Measurements from ENCODE around the gene GUCA2B.

The GUCA2B gene

DNA sequence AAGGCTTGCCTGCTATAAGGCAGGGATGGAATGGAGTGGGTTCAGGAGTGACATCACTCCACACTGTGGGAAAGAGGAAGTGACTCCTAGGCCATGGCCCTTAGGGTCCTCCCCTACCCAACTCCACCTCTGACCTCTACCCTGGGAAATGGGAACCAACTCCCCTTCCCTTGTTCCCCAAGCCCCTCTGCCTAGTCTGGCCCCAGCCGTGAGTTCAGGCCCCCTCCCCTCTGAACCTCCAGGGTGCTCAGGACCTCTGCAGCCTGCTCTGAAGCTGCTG, 15.1 kb downstream of the GUCA2B start:
- no peak for DNase-seq

DNA sequence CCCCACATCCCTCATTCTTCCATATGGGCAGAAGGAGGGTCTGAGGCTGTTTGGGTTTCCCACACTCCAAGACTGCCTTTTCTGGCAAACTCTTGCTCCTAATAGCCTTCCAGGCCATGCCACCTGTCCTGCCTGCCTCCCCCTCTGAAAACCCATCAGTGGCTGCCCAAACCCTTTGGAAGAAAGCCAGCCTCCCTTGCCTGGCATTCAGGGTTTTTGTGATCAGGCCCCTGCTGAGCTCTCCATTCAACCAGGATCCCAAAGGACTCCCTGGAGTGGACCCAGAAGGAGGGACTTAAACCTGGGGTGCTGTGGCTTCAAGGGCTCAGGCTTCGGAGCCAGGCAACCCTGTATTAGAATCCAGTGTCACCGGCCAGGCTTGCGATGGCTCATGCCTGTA, 15.6 kb downstream of the GUCA2B start:
- no peak for DNase-seq

DNA sequence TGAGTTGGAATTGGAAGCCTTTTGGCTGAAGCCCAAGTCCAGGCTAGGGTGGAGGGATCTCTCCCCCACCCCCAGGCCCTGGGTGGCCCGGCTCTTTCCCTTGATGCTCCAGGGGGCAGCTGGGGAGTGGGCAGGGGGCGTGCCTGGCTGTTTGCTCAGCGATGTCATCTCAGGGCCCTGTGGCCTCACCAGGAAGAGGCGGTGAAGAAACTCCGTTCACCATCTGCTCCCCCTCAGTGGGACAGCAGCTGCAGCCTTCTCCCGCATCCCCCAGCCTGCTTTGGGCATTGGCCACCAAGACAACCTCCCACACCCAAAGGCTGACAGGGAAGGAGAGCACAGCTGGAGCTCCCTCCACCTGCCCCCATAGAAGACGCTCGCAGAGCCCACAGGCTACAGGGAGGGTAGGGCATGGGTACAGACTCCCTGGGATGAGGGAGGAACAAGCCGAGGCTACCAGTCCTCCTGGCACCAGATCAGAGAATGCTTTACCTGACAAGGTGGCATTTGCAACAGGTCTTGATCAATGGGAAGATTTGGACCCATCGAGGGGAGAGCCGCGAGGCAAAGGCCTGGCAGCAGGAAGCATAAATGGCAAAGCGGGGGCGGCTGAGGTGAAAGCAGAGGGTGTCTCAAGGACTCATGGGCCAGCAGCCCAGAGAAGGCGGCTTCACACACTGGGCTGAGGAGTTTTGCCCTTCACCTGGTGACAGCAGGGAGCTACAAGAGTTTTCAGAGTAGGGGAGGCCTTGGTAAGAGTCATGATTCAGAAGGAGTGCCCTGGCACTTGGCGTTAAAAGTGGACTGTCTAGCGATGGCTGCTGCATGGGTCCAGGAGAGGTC, 17.8 kb downstream of the GUCA2B start:
- no peak for DNase-seq

- no peak for DNase-seq
Measured at GRCh38 chr1:42171679-42172266, 18.6 kb downstream of the GUCA2B start.

GRCh38 chr1:42172381-42173133, 19.3 kb downstream of the GUCA2B start:
- DNase-seq = no peak

DNA sequence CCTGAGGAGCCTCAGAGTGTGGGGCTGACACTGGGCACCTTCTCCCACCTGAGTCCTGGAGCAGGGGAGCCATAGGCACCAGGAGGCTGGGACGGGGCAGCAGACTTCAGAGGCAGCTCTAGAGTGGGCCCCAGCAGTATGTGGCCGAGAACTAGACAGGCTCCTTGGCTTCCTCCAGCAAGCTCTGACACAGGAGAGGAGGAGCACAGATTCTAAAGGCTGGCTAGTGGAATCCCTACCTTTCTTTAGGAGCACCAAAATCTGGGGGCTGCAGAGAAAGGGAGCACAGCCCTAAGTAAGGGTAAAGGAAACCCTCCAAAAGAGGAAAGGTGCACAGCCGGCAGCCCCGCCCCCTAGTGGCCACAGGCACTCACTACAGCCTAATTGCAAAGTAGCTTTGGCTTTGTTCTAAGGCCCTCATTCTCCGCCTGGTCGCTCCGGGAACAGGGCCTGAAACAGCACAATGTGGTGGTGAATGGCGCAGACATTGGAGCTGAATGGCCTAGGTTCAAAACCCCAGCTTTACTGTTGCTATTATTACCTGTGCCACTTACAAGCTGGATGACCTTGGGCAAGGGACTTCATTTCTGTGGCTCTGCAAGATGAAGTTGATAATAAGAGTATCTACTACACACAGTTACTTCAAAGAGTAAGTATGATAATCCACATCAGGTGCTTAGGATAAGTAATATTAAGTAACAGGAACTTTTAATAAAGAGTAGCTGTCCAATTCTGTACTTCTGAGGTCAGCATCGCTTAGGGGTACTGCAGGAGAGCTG, 20.1 kb downstream of the GUCA2B start:
- peak; percentile 8 to 19 for DNase-seq

GRCh38 chr1:42173961-42174735, 20.9 kb downstream of the GUCA2B start:
- DNase-seq = no peak

- DNase-seq = no peak
Measured at GRCh38 chr1:42175314-42176054, 22.3 kb downstream of the GUCA2B start.

DNA sequence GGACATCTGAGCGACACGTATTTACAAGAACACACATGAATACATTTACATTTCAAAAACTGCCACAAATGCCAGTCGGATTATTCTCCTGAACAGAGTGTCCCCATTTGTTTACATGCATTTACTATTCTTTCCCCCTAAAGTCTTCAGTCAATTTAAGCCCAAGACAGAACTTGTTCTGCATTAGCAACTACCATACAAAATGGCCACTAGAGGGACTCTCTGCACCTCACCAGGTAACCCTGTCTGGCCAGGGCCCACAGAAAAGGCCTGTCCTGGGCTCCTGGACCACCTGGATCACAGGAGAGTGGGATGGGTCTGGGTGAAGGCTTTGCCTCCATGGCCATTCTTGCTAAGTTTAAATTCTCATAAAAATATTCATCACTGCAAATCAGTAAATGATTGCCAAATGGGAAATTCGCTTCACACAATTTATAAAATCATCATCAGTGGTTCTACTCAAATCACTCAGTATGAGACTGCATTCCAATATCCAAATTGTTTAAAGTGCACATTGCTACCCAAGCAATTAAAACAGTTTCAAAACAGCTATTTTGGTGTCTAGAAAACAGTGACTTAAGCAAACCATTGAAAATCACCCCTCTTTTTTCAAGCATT, 23.8 kb downstream of the GUCA2B start:
- peak; percentile 9 to 36 for DNase-seq

DNA sequence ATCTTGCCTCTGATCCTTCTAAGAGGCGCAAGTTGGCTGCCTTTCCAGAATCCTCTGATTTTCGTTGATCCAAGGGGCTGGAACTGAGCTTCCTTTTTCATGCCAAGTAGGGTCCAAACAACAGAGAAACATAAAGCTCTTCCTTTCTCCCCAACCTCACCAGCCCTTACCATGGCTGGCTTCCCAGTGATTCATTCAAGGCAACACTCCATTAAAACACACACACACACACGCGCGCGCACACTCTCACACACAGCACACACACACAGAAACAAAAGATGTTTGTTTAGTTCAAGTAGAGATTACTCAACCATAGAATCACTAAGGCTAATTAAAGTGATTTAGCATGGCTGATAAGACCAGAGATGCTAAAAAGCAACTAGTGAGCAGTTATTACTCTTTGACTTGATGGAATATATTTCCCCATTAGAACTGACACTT, 24.4 kb downstream of the GUCA2B start:
- DNase-seq = no peak

DNA sequence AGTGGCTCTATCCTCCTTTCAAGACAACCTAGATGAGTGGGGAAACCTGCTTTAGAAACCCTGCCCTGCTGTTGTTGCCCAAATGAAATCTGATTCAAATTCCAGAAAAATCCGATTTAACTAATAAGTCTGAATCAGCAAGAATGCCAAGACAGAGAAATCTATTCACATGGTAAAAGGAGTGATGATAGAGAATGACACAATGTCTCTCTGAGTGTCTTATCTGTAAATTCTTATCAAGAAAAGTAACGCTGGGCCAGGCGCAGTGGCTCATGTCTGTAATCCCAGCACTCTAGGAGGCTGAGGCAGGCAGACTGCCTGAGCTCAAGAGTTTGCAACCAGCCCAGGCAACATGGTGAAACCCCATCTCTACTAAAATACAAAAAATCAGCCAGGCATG, 25.0 kb downstream of the GUCA2B start:
- no peak for DNase-seq

DNA sequence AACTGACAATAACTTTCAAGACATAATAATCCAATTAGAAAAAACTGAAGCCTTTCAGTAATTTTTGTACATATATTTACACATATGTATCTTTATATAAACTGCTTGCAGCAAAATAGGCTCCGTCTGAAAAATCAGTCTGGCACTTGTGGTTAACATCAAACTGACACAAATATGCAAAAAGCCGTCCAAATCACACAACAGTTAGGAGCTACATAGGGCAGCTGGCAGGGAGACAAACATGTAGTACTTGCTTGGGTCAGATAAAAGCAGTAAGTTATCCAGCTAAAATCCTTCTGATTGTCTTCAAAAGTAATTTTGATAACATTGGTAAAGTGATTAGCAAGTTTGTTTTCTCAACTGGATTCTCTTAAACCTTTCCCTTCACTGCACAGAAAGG, 26.1 kb downstream of the GUCA2B start:
- DNase-seq = no peak

- DNase-seq = no peak
Measured at GRCh38 chr1:42179900-42180329, 26.7 kb downstream of the GUCA2B start.

- no peak for DNase-seq
Measured at GRCh38 chr1:42181687-42182086, 28.5 kb downstream of the GUCA2B start.

- no peak for DNase-seq
Measured at GRCh38 chr1:42183210-42183956, 30.2 kb downstream of the GUCA2B start.

GRCh38 chr1:42183957-42184268, 30.7 kb downstream of the GUCA2B start:
- DNase-seq = no peak

DNA sequence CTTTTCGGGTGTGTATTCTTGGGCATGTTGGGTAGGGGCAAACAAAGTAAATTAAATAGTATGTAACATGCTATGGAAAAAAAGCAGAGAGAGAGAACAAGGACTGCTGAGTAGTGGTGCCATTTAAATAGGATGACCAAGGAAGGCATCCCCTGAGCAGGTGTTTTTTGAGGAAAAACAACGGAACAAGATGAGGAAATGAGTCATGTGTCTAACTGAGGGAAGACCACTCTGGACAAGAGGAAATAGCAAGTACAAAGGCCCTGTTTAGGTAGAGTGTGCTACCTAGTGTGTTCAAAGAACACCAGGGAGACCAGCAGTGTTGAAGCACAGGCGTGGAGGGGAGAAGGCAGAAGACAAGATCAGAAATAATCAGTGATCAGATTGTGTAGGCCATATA, 31.4 kb downstream of the GUCA2B start:
- DNase-seq = no peak

DNA sequence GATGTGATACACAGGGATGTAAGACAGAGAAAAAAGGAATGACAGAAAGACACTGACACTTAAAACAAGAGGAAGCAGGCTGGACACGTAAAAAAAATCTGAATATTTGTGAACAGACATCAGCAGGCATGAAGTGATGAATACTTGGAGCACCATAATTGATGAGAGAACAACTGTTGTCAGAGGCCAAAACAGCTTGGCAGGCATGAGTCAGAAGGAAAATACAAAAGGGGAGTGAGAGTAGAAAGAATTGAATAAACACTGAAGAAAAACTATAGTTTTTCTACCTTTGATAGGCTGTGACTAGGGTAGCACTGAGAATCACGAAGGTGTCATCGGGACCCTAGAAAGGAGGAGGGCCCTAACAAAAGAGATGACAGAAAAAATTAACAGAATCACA, 32.9 kb downstream of the GUCA2B start:
- DNase-seq = no peak

DNA sequence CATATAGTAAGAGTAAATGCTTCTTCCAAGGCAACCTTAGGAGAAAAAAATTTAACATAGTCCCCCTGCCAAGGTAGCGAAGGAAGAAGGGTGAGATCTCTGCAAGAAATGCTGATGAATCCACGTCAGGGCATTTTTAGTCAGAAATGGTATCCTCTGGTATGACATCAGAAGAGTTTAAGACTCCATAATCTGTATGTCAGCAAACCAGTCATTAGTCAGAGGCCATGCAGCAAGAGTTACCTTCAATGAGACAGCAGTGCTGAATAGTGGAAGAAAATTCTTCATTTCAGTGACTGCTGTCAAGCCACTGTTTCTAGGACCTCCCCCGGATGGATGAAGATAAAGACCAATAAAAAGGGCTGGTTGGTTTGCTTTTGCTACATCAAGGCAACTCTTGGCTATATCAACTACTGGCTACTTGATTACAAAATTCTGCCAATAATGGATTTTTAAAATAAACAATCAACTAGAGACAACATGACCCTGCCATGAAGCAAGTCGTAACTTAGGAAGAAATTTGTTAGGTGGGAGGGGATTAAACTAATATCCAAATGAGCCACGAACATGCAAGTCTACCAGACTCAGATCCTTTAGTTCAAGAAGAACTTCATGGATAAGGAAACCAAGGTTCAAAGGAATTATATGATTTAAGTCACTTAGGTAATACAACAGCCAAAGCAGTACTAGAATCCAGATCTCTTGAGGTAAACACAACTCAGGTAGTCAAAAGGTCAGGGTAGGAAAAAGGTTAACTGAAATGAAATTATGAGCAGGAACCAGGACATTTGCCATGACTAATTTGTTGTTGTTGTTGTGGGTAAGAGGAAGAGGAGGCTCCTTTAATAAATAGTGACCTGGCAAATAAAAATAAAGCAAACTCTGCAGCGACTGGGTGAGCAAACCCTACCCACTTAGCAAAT, 37.0 kb downstream of the GUCA2B start:
- DNase-seq = no peak

DNA sequence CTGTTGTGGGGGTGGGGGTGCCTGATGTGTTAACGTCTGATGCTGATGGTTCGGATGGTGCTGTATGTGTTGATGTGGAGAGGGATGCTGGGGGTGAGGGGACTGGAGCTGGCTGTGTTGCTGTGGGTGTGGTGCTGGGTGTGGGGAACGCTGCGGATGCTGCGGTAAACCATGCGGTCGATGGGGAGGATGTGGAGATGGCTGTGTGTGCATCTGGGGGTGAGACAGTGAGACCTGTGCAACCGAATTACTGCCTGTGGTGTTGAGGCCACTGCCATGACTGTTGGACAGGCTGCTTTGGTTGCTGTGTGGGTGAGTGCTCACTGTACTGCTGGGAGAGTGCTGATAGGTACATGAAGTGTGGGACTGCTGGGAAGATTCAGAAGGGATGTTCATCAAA, 38.1 kb downstream of the GUCA2B start:
- DNase-seq = no peak
